HepG2 (cell line): ENCODE results near the gene SSC4D. TPM values are rescaled to one million over a fixed set of nuclear protein-coding genes. Genes with fewer than 3 reads are reported as not detected.
"Not testable (repeated sequence)": the region's sequence is repeated elsewhere in the genome, so short reads cannot be mapped to it uniquely, and the experiment has no call there.

Source experiments
- ATAC-seq: fragments of 200-7000 bp; cut with Tn5 transposase; 3 replicates; pipeline ENCODE4 v1.9.1; 2020; ENCODE audit warnings: mild to moderate bottlenecking, moderate library complexity
- BruUV-seq: library from RNA; stranded (reverse); fragments of 400-500 nt; replicated peaks from 2 replicates; lab custom pipeline; 2021; lab: Mats Ljungman, UMichigan
- CTCF ChIA-PET: fragments of 300-600 bp; formaldehyde crosslinking; extraction: SDS; loops from one replicate; lab custom pipeline; 2021; ENCODE audit warnings: low total read pairs, inconsistent platforms, low intra/inter-chr PET ratio; lab: Yijun Ruan, JAX
- POLR2A ChIA-PET: fragments of 350-600 bp; sonication (Branson Sonifier 250); formaldehyde crosslinking; loops from one replicate; lab custom pipeline; 2020; ENCODE audit warnings: antibody characterized with exemption, inconsistent platforms; lab: Yijun Ruan, JAX
- DNase-seq: peaks from one replicate; pipeline ENCODE4 v3.0.0-alpha.2; 2015; ENCODE audit warnings: low spot score
- FAIRE-seq: peaks from 3 replicates; lab custom pipeline; 2011; peaks lifted over from hg19 to GRCh38; lab: Jason Lieb, UNC
- H2AFZ ChIP-seq: one replicate; pipeline ENCODE4 v1.6.1; 2011; ENCODE audit warnings: low read length, inconsistent platforms
- H3K27ac ChIP-seq: fragments of 300-600 bp; 3 replicates; pipeline ENCODE4 v1.8.0; 2011; ENCODE audit warnings: mixed run types, mild to moderate bottlenecking, mixed read lengths, low read length, inconsistent platforms; ENCODE audit not compliant: insufficient read depth; ENCODE audit errors: extremely low read length
- H3K27me3 ChIP-seq, 2 experiments: fragments of 200-600 bp in 1 of 2; 2 replicates in 1 of 2; 3 replicates in 1 of 2; pipeline versions ENCODE4 v1.6.0 to v1.8.0; 2011; ENCODE audit warnings: low read length in 2 of 2, mild to moderate bottlenecking in 2 of 2, moderate library complexity in 2 of 2, inconsistent platforms in 1 of 2; ENCODE audit not compliant: insufficient read depth in 2 of 2, control insufficient read depth in 1 of 2
- H3K36me3 ChIP-seq, 2 experiments: fragments of 200-600 bp in 1 of 2; replicated peaks in 1 of 2; 2 replicates in 1 of 2; 3 replicates in 1 of 2; pipeline versions ENCODE4 v1.5.1 to v1.8.0; 2011; ENCODE audit warnings: low read length in 2 of 2, inconsistent platforms in 1 of 2; ENCODE audit not compliant: insufficient read depth in 2 of 2, control insufficient read depth in 1 of 2
- H3K4me1 ChIP-seq: 2 replicates; pipeline ENCODE4 v1.5.1; 2012; ENCODE audit warnings: low read length, inconsistent platforms; ENCODE audit not compliant: insufficient read depth
- H3K4me2 ChIP-seq: 2 replicates; pipeline ENCODE4 v1.6.0; 2011; ENCODE audit warnings: low read depth, low read length, inconsistent platforms
- H3K4me3 ChIP-seq, 3 experiments: fragments of 200-600 bp in 1 of 3; sonication (generic), shearing (Covaris generic) in 1 of 3; replicated peaks in 1 of 3; 2 replicates each; pipeline ENCODE4 v1.5.1; 2011 to 2016; ENCODE audit warnings: low read length in 3 of 3, inconsistent platforms in 2 of 3, low read depth in 2 of 3, mild to moderate bottlenecking in 2 of 3, control low read depth in 1 of 3, mixed read lengths in 1 of 3; ENCODE audit not compliant: insufficient read depth in 1 of 3
- H3K79me2 ChIP-seq: one replicate; pipeline ENCODE4 v1.6.1; 2011; ENCODE audit warnings: low read length, inconsistent platforms; ENCODE audit not compliant: insufficient read depth
- H3K9ac ChIP-seq: 2 replicates; pipeline ENCODE4 v1.6.0; 2011; ENCODE audit warnings: mild to moderate bottlenecking, low read depth, low read length, inconsistent platforms; ENCODE audit not compliant: insufficient read depth
- H3K9me3 ChIP-seq: 2 replicates; pipeline ENCODE4 v1.5.1; 2012; ENCODE audit warnings: mild to moderate bottlenecking, low read length
- H4K20me1 ChIP-seq: 2 replicates; pipeline ENCODE4 v1.6.0; 2011; ENCODE audit warnings: inconsistent platforms, mild to moderate bottlenecking, low read length, moderate library complexity; ENCODE audit not compliant: insufficient read depth
- CAMTA2 ChIP-seq: sonication (generic); formaldehyde crosslinking; IDR thresholded peaks from 2 replicates; pipeline ENCODE4 v1.4.0; 2020; ENCODE audit warnings: mild to moderate bottlenecking, missing genetic modification reagents, borderline replicate concordance
- RBM22 ChIP-seq: fragments of 200-400 bp; formaldehyde crosslinking; optimal IDR thresholded peaks from 2 replicates; pipeline ENCODE3; 2017; ENCODE audit warnings: mild to moderate bottlenecking, low read length, moderate library complexity
- RFX1 ChIP-seq: fragments of 450-650 bp; IDR thresholded peaks from 2 replicates; pipeline ENCODE4 v1.6.1; 2017
- RFX3 ChIP-seq: IDR thresholded peaks from 2 replicates; pipeline ENCODE4 v1.6.1; 2016; ENCODE audit warnings: missing biosample characterization, missing genetic modification reagents
- TBP ChIP-seq: sonication (generic); formaldehyde crosslinking; IDR thresholded peaks from 2 replicates; pipeline ENCODE4 v1.5.0; 2020; ENCODE audit warnings: missing genetic modification reagents
- ZNF629 ChIP-seq: sonication (generic); formaldehyde crosslinking; conservative IDR thresholded peaks from 2 replicates; pipeline ENCODE4 v1.5.0; 2020; ENCODE audit warnings: missing genetic modification reagents
- WGBS: methylation state at CpG from one replicate; pipeline ENCODE4 v1.1.6; 2017; ENCODE audit warnings: low lambda C conversion rate; 5-methylcytosine and 5-hydroxymethylcytosine counted together
- in situ Hi-C: cut with HindIII; loops from 2 replicates; pipeline ENCODE4 v1.10.0; 2017; ENCODE audit warnings: low pct_unique_long_range_greater_than_20kb; ENCODE audit not compliant: extremely low pct_ligation_motif_present
- intact Hi-C: fragments of 100-400 bp; cut with micrococcal nuclease; formaldehyde crosslinking; loops from one replicate; pipeline ENCODE4 v1.10.0; 2022; ENCODE audit not compliant: unreplicated experiment
- polyA plus RNA-seq, 8 experiments: library from polyadenylated mRNA; depleted of rRNA in 3 of 8; stranded (reverse) in 7 of 8; unstranded in 1 of 8; fragments of >200 nt; fragmentation: Illumina TruSeq in 4 of 8; extraction: Trizol in 4 of 8; gene quantifications; 2 replicates each; pipeline versions ENCODE4 v1.2.1 to v1.2.3, GENCODE V29; 2011 to 2016; ENCODE audit warnings: low read depth in 4 of 8, missing spikeins in 1 of 8, mixed read lengths in 1 of 8; ENCODE audit not compliant: insufficient read depth in 1 of 8
- total RNA-seq, 5 experiments: library from RNA; depleted of rRNA; stranded (reverse); fragments of >200 nt; fragmentation: Illumina TruSeq; extraction: Trizol; gene quantifications; 2 replicates each; pipeline ENCODE4 v1.2.3, GENCODE V29; 2016; ENCODE audit warnings: low read depth in 1 of 5

SSC4D gene
- total and polyA plus RNA-seq, 2 of the 13 experiments (the other 11 are each of a cell fraction or from before 2014, with no cell fraction given) = 33.3 to 63.8 TPM

- Histone ChIP-seq H4K20me1 (no peaks in the 10 kb centered on the region), H3K4me1 (peaks cover 42% of the 10 kb centered on the region), H2AFZ (no peak overlapping the region), H3K9ac (no peak overlapping the region), H3K4me2 (no peak overlapping the region), H3K36me3 (peaks cover 2 to 5% of the 10 kb centered on the region in 2 experiments; a peak in 1 of 5 replicates), H3K27ac (no peak overlapping the region), H3K9me3 (no peaks in the 10 kb centered on the region), H3K4me3 (no peak overlapping the region), H3K79me2 (no peaks in the 10 kb centered on the region), H3K27me3 (no peaks in the 10 kb centered on the region)
- DNase-seq (no peak), FAIRE-seq (no peak), ATAC-seq (no peak)
- BruUV-seq = no TSS peak
- TF ChIP-seq TBP (CRISPR knock-in tag) = no peak
- peak; percentile 52 for TF ChIP-seq ZNF629 (CRISPR knock-in tag)
- TF ChIP-seq RBM22 = peak; percentile 79
- TF ChIP-seq RFX3 (CRISPR knock-in tag) = peak; percentile 46; the same call in 1 of the 2 replicates
- peak; percentile 54 for TF ChIP-seq RFX1
- TF ChIP-seq CAMTA2 (CRISPR knock-in tag) = no peak
- in situ Hi-C loops (no loop called here), intact Hi-C loops (no loop called here)
- WGBS = 74% methylated on average over 13 of the region's 13 CpGs
- POLR2A ChIA-PET = interaction anchor here (1.4 to 2.7 kb wide), 2 partner anchors 12 to 36 kb away, joined by 4 to 10 read pairs; partner anchors contain the start of gene SSC4D
- CTCF ChIA-PET = no interaction called here
These were observed 13.4 kb downstream of the SSC4D start for GRCh38 chr7:76395965-76396726.

- POLR2A ChIA-PET = interaction anchor here (1.4 to 2.0 kb wide), 2 partner anchors 13 to 35 kb away, joined by 4 to 19 read pairs; partner anchors contain the start of gene SSC4D
- ATAC-seq, CTCF ChIA-PET, H3K27me3 ChIP-seq, FAIRE-seq, H3K79me2 ChIP-seq, H3K4me3 ChIP-seq, H3K9ac ChIP-seq, H4K20me1 ChIP-seq, H3K27ac ChIP-seq, intact Hi-C loops, H3K9me3 ChIP-seq, H2AFZ ChIP-seq, DNase-seq, H3K4me2 ChIP-seq, BruUV-seq, in situ Hi-C loops, H3K36me3 ChIP-seq: not testable (repeated sequence)
- 92% methylated on average over 11 of the region's 11 CpGs for WGBS
- H3K4me1 ChIP-seq = peaks cover 42% of the 10 kb centered on the region
These were observed 13.9 kb downstream of the SSC4D start for GRCh38 chr7:76395605-76395964.
